Ascending aorta (tissue), 2 donors: ENCODE data around the gene ATP13A1. TPM values are rescaled to one million over a fixed set of nuclear protein-coding genes. Genes with fewer than 3 reads are reported as not detected.

Experiments
- DNase-seq, 2 donors: peaks; one replicate each; pipeline ENCODE4 v3.0.0-alpha.2; 2019; ENCODE audit warnings: low spot score in 2 of 2
- H3K27ac ChIP-seq, 2 donors: fragments of 200-600 bp; sonication (generic); one replicate each; pipeline ENCODE4 v1.5.1; 2016 to 2017; ENCODE audit warnings: mild to moderate bottlenecking in 1 of 2
- H3K27me3 ChIP-seq: fragments of 200-600 bp; sonication (generic); one replicate; pipeline ENCODE4 v1.5.1; 2017
- H3K36me3 ChIP-seq, 2 donors: fragments of 200-600 bp; sonication (generic); one replicate each; pipeline ENCODE4 v1.5.1; 2016
- H3K4me1 ChIP-seq, 2 donors: fragments of 200-600 bp; sonication (generic); one replicate each; pipeline ENCODE4 v1.5.1; 2016 to 2017; ENCODE audit warnings: mild to moderate bottlenecking in 1 of 2
- H3K4me3 ChIP-seq, 2 donors: fragments of 200-600 bp; sonication (generic); one replicate each; pipeline ENCODE4 v1.5.1; 2016 to 2017; ENCODE audit warnings: mild to moderate bottlenecking in 1 of 2
- H3K9me3 ChIP-seq, 2 donors: fragments of 200-600 bp; sonication (generic); one replicate each; pipeline ENCODE4 v1.5.1; 2016
- CTCF ChIP-seq, 3 experiments: fragments of 200-600 bp in 2 of 3; fragments of 450-650 bp in 1 of 3; sonication (generic) in 2 of 3; IDR thresholded peaks; one replicate each; pipeline ENCODE4 v1.5.1; 2016 to 2019; ENCODE audit warnings: antibody characterized with exemption in 3 of 3, mild to moderate bottlenecking in 1 of 3, moderate library complexity in 1 of 3
- intact Hi-C: fragments of 100-400 bp; cut with DNase I; formaldehyde crosslinking; loops from one replicate; pipeline ENCODE4 v1.15.1; 2023
- total RNA-seq: library from RNA; depleted of rRNA; stranded (reverse); fragments of >200 nt; gene quantifications from one replicate; pipeline ENCODE4 v1.1.0, GENCODE V29; 2016

Gene ATP13A1
- total RNA-seq, 1 donor from 2014 or later = 161 TPM

- no peak for DNase-seq
- Histone ChIP-seq H3K4me1 (peaks cover 6 to 8% of the 10 kb centered on the region in 2 donors), H3K9me3 (no peaks in the 10 kb centered on the region), H3K4me3 (peak overlapping the region in 1 of 2 donors; percentile 59), H3K27ac (no peak overlapping the region), H3K27me3 (peaks cover 10% of the 10 kb centered on the region), H3K36me3 (no peaks in the 10 kb centered on the region)
- intact Hi-C loops = no loop called here
- TF ChIP-seq CTCF (IDR thresholded peaks at IDR 0.05) = no peak
These were observed 36.7 kb downstream of the ATP13A1 start for GRCh38 chr19:19626516-19627472.

- no peak for DNase-seq
- Histone ChIP-seq H3K9me3 (no peaks in the 10 kb centered on the region), H3K27me3 (peaks cover 10% of the 10 kb centered on the region), H3K36me3 (no peaks in the 10 kb centered on the region), H3K4me3 (no peak overlapping the region), H3K27ac (no peak overlapping the region), H3K4me1 (peaks cover 6 to 8% of the 10 kb centered on the region in 2 donors)
- intact Hi-C loops = no loop called here
- TF ChIP-seq CTCF (IDR thresholded peaks at IDR 0.05) = no peak
These were observed 39.4 kb downstream of the ATP13A1 start for GRCh38 chr19:19624032-19624570.

GRCh38 chr19:19623383-19623782 is 40.1 kb downstream of the ATP13A1 start:
- intact Hi-C loops = no loop called here
- H3K4me1 ChIP-seq = peaks cover 4 to 6% of the 10 kb centered on the region in 2 donors
- no peak for TF ChIP-seq CTCF (IDR thresholded peaks at IDR 0.05)

GRCh38 chr19:19619849-19620210 is 43.6 kb downstream of the ATP13A1 start:
- intact Hi-C loops = no loop called here

More at GRCh38 chr19:19623383-19623782, 40.1 kb downstream of the ATP13A1 start:
- peaks cover 5% of the 10 kb centered on the region for H3K27me3 ChIP-seq
- H3K4me3 ChIP-seq = no peak overlapping the region
- no peak overlapping the region for H3K27ac ChIP-seq
- no peaks in the 10 kb centered on the region for H3K36me3 ChIP-seq
- no peak for DNase-seq
- H3K9me3 ChIP-seq = no peaks in the 10 kb centered on the region

More at GRCh38 chr19:19619849-19620210, 43.6 kb downstream of the ATP13A1 start:
- H3K27ac ChIP-seq = no peak overlapping the region
- no peaks in the 10 kb centered on the region for H3K27me3 ChIP-seq
- no peak overlapping the region for H3K4me3 ChIP-seq
- no peak for TF ChIP-seq CTCF (IDR thresholded peaks at IDR 0.05)
- no peaks in the 10 kb centered on the region for H3K9me3 ChIP-seq
- no peaks in the 10 kb centered on the region for H3K36me3 ChIP-seq
- DNase-seq = no peak
- peaks cover 0 to 2% of the 10 kb centered on the region in 2 donors for H3K4me1 ChIP-seq
